GM19467 (cell line): ENCODE results near the gene BNC2.

Experiments used
- ATAC-seq: cut with Tn5 transposase; IDR thresholded peaks from one replicate; pipeline ENCODE4 v1.9.1; 2021; ENCODE audit warnings: mild to moderate bottlenecking, moderate library complexity; ENCODE audit not compliant: unreplicated experiment

Gene BNC2

DNA sequence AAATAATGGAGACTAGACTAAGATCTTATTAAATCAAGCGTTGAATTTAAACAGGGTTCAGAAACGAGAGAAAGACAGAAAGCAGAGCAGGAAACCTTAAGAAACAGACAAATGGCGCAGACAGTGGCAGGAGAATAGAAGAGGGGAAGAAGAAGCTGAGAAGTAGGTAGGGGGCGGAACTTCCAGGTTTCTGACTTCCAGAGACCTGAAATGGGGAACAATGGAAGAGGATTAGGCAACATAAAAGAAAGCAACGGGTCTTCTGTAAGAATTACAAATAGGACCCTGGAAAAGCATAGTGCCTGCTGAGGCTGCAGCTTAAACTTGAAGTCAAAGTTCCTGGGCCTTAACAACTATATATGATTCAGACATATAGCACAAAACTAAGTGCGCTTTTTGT lies 101.7 kb downstream of the BNC2 start:
- ATAC-seq = no peak

DNA sequence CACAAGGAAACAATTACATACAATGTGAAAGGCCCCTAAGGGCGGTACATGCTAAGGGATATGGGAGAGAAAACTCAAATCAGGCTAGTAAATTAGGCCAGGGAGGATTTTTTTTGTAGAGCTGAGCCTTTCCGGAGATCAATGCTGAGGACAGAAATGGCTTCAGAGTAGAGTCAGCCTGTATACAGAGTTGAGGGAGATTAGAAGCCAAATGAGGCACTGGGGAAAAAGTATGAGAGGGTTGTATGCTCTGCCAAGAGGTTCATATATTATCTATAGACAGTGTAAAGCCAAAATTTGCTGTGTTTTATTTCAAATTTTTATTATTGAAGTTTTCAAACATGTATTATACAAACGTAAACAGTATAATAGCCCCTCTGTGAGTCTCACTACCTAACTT lies 103.1 kb downstream of the BNC2 start:
- no peak for ATAC-seq

DNA sequence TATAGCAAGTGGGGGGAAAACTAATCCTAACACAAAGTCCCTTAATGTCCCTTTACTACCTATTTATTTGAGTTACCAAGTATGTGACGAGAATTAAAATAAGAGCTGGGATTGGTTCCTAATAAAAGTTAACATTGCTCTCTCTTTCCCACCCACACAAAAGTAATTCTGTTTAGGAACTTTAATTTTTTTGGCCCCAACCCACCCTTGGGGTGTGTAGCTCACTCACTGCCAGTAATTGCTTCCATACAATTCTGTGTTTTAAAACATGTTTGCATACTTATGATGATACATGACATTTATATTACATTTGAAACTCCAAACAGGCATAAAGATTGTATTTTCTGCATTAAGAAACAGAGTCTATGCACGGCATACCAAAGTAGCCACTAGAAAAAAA lies 106.5 kb downstream of the BNC2 start:
- ATAC-seq = no peak

DNA sequence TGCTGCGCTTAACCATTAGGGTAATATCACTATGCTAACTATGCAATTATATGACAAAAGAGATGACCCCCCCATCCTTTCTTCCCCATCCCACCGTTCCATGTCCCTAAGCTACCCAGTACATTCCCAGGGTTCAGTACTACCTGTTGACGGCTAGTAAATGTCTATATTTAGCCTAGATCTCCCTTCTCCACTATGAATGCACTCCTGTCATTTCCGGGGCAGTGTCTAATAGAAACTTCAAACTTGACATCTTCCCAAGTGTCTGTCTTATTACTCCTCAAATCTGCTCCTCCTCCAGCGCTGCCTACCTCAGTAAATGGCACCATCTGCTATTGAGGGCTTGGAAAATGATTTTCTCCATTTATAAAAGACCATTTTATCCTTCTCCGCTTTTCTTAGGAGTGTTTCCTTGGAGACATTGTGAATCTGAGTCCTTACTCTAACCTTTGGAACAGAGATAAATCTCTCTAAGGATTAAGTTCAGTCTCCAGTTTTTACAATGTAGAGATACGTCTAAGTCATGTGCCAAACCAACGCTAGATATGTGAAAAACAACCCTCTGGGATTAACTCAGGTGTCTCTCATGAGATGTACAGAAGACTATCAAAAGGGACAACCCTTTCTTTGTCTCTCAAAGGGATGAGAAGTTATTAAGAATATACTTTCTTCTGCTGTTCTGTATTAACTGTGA lies 114.9 kb downstream of the BNC2 start:
- ATAC-seq = no peak

DNA sequence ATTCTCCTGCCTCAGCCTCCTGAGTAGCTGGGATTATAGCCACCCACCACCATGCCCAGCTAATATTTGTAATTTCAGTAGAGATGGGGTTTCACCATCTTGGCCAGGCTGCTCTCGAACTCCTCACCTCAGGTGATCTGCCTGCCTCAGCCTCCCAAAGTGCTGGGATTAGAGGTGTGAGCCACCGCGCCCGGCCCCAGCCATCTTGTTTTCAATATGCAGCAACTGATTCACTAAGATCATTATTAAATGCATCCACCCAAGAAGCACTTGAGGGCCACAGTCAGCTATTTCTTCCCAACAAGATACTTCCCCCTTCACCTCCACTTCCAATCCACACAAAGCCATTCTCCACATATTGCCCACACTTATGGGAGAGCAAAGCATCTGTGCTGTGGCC lies 115.8 kb downstream of the BNC2 start:
- no peak for ATAC-seq

DNA sequence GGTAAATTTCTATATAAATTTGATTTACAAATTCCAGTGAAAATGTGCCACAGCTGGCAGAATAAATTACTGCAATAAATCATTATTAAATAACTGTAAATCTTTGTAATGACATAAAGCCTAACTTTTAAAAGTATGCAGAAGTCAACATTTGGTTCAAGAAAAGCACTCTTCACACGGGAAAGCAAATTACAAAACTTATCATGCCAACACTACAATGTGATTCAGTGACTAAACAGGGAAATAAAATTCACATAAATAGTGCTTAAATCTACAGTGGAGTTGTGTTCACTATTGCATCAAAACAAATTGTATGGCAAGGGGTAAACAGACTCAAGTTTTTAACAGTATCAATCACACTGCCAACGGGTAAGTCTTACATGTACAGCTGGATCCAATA lies 117.2 kb downstream of the BNC2 start:
- no peak for ATAC-seq

DNA sequence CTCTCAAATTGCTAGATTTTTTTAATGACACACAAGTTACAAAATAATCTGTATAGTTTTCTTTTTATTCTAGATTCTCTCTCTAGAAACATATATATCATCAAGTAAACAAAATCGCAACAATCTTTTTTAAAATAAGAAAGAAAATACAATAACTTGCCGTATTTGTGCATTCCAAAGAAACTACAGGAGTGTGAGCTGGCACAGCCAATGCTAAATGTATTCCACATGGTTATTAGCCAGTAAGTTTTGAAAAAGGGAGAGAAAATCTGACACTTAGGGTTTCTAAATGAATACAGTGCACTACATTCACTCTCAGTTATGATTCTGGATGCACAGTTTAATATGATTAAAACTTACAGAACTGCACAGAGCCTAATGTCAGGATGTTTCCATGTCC lies 117.9 kb downstream of the BNC2 start:
- no peak for ATAC-seq

DNA sequence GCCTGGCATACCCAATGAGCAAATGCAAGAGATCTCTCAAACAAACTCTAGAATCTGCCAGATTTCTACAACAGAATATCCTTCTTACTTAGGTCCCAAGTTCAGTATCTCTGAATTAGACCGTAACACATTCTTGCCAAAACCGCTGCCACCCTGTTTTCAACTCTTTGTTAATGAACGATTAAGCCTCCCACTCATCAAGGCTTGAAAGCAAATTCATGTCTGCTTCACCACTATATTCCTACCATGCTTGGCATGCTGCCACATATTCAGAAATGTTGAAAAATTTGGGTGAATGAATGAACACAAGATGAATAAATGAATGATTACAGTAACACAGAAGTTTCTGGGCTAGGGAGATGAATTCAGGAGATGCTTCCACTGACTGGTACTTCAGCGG lies 119.9 kb downstream of the BNC2 start:
- no peak for ATAC-seq

DNA sequence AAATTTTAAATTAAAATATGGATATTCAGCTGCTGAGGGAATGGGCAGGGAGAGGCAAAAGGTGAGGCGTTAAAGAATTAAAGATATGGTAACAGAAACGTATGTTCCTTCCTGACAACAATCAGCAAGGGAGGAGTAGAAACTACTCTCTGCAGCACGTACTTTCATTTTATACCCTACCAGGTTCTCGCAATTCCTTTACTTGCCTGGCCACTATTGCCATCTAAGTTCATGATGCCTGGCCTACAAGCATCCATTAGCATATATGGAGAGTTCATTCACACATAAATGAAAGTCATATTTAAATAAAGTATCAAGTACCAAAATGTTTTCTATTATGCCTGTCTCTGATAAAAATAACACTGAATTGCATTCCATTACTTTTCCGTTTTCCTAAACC lies 125.1 kb downstream of the BNC2 start:
- ATAC-seq = no peak

DNA sequence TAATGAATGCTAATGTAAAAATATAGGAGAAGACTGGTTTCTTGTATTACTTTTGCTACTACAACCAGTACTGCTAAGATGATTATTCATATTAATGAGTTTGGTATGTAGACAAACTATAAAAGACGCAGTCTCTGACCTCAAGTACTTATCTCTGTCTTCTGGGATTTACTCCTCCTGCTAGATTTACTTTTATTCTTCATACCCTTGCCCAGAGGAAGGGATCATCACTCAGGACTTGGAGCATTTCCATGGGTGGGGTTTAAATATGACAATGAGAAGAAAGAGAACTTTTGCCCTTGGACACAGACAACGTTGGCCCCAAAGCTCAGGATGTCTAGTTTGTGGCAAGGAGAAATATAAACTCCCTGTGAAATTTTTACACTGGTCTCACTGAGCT lies 126.1 kb downstream of the BNC2 start:
- ATAC-seq = no peak

DNA sequence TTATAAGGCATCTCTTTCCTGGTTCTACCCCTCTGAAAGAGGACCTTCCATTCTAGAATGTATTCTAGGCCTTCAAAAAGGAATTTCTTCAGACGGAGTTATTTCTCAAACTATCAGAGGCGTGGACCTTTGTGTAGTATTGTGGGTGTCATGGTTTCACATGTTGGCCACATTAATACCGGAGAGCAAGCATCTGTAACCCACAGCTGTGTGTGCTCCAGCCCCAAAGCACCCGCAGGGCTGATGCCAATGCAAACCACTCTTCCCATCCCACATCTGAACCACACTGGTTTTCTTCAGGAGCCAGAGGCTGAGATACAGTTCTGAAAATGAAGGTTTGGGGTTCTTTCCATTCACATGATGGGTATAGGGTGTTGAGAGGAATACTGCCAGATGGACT lies 127.1 kb downstream of the BNC2 start:
- no peak for ATAC-seq

DNA sequence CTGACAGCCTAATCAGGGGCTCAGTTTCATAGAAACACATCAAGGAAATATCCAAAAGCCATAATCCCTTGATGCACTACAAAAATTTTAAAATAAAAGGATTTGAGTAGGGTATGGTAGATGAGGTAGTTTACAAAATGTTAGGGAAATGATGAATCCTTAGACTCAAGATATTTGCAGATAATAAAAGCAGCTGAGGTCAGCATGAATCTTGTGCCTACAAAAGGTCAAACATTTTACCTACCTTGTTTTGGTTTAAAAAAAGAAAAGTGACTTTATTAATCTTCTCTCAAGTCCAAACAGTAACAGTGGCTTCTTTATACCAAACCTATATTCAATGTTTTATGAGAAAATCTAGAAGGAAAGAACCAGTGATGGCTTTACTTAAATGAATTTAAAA lies 135.5 kb downstream of the BNC2 start:
- no peak for ATAC-seq

DNA sequence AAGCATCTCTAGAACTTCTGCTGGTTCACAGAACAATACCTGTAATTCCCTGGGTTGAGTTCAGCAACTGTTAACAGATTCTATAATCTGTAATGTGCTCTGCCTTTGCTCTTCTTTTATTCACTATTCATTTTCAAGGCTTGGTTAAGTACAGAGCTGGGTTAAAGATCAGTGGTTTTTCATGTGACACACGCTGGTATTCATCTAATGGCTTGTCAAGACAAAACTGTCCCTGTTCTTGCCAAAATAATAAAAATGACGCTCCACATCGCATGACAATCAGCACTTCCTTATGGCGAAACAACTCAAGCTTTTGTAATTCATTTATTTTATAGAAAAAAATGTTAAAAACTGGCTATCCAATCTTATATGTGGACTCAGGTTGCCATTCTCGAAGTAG lies 137.9 kb downstream of the BNC2 start:
- ATAC-seq = no peak

DNA sequence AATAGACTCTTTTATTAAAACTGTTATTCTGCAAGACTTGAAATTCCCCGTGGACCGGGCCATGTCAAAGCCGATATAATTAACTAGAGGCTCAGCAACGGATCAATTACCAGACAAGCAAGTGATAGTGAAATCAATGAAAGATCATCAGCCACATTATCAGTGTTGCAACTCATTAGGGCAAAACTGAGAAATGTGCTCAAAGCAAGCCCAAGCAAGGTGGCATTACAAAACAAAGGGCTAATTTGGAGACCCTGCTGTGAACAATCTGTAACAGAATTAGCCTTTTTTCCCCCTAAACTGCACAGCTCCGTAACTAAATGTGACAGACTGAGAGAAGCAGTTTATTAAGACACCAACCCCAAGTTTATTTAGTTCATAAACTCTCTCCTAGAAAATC lies 140.3 kb downstream of the BNC2 start:
- ATAC-seq = no peak

DNA sequence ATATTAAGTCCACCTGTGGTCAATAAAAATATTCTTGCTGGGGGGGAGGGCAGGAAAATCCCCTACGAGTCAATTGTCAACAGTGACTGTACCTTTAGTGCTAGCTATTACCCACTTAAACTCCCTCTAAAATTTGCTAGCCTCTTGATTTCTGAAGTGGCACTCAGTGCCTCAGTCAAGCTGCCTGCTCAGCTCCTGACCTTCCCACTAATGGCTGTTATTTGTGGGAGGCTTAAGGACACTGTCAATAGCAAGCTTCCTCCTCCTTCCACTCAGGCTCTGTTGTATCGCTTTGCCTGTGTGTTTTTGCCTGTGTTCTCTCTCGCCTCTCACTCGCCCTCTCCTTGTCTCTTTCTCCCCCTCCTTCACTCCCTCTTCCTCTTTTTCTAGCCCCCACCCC lies 140.8 kb downstream of the BNC2 start:
- no peak for ATAC-seq

DNA sequence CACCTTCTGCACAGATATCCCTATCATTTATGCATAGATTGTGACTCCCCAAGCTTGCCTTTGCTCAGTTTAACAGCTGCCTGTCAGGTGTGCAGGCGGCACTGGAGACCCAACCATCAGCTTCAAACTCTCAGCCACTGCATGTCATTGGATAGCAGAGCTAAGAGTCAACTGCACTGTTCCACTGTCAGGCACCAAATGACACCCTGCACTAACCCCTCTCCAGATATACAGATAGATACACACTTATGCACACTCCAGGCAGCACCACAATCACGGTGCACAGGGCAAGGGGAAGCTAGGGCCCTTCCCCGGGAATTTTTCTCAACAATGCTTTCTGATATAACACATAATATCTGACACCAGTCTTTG lies 142.3 kb downstream of the BNC2 start:
- ATAC-seq = no peak

DNA sequence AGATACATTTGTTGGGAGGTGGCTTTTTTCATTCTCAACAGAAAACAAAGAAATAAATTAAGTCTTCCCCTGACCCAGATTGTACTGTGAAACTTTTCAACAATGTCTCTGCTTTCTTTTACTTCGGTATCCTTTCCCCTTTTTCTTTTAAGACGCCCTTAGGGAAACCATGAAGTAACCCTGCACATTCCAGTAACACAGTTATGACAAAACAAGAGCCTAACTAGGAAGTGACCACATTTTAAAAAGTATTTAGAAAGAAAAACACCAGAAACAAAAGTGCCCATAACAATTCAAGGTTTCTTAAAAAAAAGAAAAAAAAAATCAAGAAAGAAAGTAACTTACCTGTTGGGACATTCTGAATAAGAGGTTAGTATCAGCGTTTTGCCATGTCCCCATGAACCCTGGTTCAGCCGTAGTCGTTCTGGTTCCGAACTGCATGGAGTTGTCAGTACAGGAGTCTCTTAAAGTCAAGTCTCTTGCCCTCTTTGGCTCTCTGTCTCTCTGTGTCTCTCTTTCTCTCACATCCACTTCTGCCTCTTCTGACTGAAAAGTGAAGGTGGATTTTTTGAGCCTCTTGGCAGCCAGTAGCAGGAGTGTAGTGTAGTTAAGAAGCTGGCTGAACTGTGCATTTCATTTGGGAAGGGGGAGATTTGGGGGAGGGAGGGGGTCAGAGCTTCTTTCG lies 142.9 kb downstream of the BNC2 start:
- ATAC-seq = no peak

DNA sequence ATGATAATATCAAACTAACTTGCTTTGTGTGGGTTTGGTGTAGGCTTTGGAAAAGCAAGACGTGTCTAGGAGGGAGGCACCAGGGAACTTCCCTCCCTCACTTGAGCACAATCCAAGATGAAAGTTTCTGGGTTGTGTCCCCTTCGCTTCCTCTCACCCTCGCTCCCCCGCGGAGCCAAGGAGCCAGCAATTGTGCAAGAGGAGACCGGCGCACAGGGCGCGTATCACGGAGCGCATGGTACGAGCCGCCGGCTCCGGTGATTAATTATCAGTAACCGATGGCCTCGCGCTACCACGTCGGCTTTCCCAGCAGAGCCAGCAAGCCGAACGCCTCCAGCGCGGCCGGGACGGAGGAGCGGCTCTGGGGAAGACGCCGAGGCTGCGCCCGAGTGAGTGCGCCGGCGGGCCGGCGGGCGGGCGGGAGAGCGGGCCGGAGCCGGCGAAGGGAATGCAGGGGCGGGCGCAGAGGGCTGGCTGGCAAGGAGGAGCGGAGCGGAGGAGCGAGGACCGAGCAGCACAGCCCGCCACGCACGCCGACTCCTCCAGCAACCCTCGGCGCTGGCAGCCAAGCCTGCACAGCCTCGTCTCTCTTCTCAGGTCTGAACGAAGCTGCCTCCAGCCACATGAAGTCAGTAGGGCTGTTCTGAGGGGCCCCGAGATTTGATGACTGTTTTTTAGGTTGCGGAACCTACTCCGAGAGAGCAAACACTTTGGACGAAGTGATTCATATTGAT lies 143.6 kb downstream of the BNC2 start:
- ATAC-seq = no peak

DNA sequence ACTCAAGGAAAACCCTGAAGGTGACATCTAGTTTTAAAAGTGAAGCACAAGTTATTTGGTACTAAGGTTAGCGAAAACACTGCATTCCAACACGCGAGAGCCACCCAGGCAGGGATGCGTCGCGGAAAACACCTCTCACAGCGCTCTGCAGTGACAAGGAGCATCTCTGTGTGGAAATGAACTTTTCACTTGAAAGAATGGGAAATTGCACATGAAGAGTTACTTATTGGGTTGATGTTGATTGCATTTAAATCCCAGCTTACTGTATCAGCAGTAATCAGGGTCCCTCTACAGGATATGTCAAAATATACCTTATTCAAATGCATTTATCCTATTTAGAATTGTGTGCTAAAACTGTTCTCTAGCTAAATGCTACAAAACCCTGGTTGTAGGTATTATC lies 144.4 kb downstream of the BNC2 start:
- no peak for ATAC-seq

DNA sequence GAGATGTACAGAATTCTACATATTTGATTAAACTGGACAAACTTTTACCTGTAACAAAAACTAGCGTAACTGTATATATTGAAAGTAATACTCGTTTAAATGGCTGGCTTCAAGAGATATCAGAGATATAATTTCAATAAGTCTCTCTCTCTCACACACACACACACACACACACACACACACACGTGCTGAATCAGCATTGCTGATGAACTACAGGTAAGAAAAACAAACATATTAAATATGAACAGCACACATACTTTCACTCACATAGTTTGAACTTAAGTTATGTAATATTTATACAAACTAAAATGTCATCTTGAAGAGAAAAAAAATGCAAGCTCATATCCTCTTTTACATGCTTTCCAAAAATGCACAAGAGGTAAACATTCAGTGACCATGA lies 145.4 kb downstream of the BNC2 start:
- no peak for ATAC-seq

DNA sequence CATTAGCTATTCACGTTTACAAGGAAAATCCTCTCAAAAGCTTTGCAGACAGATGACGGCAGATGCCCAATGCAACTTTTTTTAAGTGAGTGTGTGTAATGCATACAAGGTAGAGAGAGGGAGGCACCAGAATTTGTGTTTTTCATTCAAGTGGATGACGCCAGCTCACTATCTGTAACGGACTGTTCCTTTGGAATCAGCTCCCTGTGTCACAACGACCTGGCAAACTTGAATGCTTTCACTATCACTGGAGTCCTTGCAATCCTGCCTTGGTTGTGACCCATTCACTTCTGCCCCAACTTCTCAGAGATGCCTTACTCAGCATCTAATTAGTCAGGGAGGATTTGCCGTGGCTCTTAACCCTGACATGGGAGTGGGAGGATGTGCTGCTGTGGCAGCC lies 148.5 kb downstream of the BNC2 start:
- ATAC-seq = no peak

DNA sequence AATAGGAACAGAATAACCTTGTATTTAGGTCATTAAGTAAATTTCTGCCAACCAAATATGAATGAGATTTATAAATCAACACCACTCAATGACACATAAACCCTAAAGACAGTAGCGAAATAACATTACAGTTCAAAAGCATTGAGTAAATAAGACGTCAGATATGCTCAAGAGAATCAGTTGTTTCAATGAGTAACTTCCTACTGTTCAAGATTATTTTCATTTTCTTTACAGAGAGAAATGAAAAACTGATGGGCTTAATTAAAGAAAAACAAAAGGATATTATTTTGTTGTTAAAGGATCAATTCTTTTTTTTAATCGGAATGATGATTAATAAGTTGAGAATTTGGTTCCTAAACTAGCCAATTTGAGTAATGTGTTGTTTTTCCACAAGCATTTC lies 150.1 kb downstream of the BNC2 start:
- no peak for ATAC-seq
